HepG2 (cell line): Measurements from ENCODE around the gene POLE4. TPM values are rescaled to one million over a fixed set of nuclear protein-coding genes. Genes with fewer than 3 reads are reported as not detected.

Experiments
- DPF2 ChIP-seq: sonication (generic); formaldehyde crosslinking; IDR thresholded peaks from 2 replicates; pipeline ENCODE4 v1.4.0; 2020; ENCODE audit warnings: mild to moderate bottlenecking, low read depth, missing genetic modification reagents, borderline replicate concordance
- KMT2A ChIP-seq: sonication (generic); formaldehyde crosslinking; IDR thresholded peaks from 2 replicates; pipeline ENCODE4 v1.4.0; 2020; ENCODE audit warnings: missing genetic modification reagents
- MLXIP ChIP-seq: sonication (generic); formaldehyde crosslinking; IDR thresholded peaks from 2 replicates; pipeline ENCODE4 v1.9.0; 2021; ENCODE audit warnings: missing genetic modification reagents, borderline replicate concordance
- REPIN1 ChIP-seq: sonication (generic); formaldehyde crosslinking; IDR thresholded peaks from 2 replicates; pipeline ENCODE4 v1.8.0; 2022; ENCODE audit warnings: missing genetic modification reagents, low read depth, mild to moderate bottlenecking, borderline replicate concordance
- RFX3 ChIP-seq: IDR thresholded peaks from 2 replicates; pipeline ENCODE4 v1.6.1; 2016; ENCODE audit warnings: missing biosample characterization, missing genetic modification reagents
- THYN1 ChIP-seq: sonication (generic); formaldehyde crosslinking; IDR thresholded peaks from 2 replicates; pipeline ENCODE4 v1.8.1; 2023; ENCODE audit warnings: low read depth, mild to moderate bottlenecking, moderate library complexity, missing genetic modification reagents, borderline replicate concordance
- ZMYM3 ChIP-seq: sonication (generic); formaldehyde crosslinking; IDR thresholded peaks from 2 replicates; pipeline ENCODE4 v1.5.1; 2020; ENCODE audit warnings: mild to moderate bottlenecking, missing genetic modification reagents
- ZNF333 ChIP-seq: sonication (generic); formaldehyde crosslinking; IDR thresholded peaks from 2 replicates; pipeline ENCODE4 v1.4.0; 2020; ENCODE audit warnings: mild to moderate bottlenecking, missing genetic modification reagents, borderline replicate concordance
- ZNF343 ChIP-seq: sonication (generic); formaldehyde crosslinking; IDR thresholded peaks from 2 replicates; pipeline ENCODE4 v1.4.0; 2020; ENCODE audit warnings: mild to moderate bottlenecking, missing genetic modification reagents
- ZNF451 ChIP-seq: sonication (generic); formaldehyde crosslinking; IDR thresholded peaks from 2 replicates; pipeline ENCODE4 v1.5.0; 2020; ENCODE audit warnings: mild to moderate bottlenecking, missing genetic modification reagents
- polyA plus RNA-seq, 8 experiments: library from polyadenylated mRNA; depleted of rRNA in 3 of 8; stranded (reverse) in 7 of 8; unstranded in 1 of 8; fragments of >200 nt; fragmentation: Illumina TruSeq in 4 of 8; extraction: Trizol in 4 of 8; gene quantifications; 2 replicates each; pipeline versions ENCODE4 v1.2.1 to v1.2.3, GENCODE V29; 2011 to 2016; ENCODE audit warnings: low read depth in 4 of 8, missing spikeins in 1 of 8, mixed read lengths in 1 of 8; ENCODE audit not compliant: insufficient read depth in 1 of 8
- total RNA-seq, 5 experiments: library from RNA; depleted of rRNA; stranded (reverse); fragments of >200 nt; fragmentation: Illumina TruSeq; extraction: Trizol; gene quantifications; 2 replicates each; pipeline ENCODE4 v1.2.3, GENCODE V29; 2016; ENCODE audit warnings: low read depth in 1 of 5
- TF ChIP-seq, protein P1 (sequence below): sonication (generic); formaldehyde crosslinking; IDR thresholded peaks from 2 replicates; pipeline ENCODE4 v1.4.0; 2020; ENCODE audit warnings: mild to moderate bottlenecking, low read depth, missing genetic modification reagents
- TF ChIP-seq, protein P2 (sequence below): sonication (generic); formaldehyde crosslinking; conservative IDR thresholded peaks from 2 replicates; pipeline ENCODE4 v1.4.0; 2020; ENCODE audit warnings: missing genetic modification reagents
- TF ChIP-seq, protein P3 (sequence below): fragments of 450-650 bp; IDR thresholded peaks from 2 replicates; pipeline ENCODE4 v1.6.1; 2016
- TF ChIP-seq, protein P4 (sequence below): sonication (generic); formaldehyde crosslinking; conservative IDR thresholded peaks from 2 replicates; pipeline ENCODE4 v1.8.0; 2022; ENCODE audit warnings: mild to moderate bottlenecking, moderate library complexity, missing genetic modification reagents

Gene POLE4
- total and polyA plus RNA-seq, 2 of the 13 experiments (the other 11 are each of a cell fraction or from before 2014, with no cell fraction given), result 106 to 116 TPM

DNA sequence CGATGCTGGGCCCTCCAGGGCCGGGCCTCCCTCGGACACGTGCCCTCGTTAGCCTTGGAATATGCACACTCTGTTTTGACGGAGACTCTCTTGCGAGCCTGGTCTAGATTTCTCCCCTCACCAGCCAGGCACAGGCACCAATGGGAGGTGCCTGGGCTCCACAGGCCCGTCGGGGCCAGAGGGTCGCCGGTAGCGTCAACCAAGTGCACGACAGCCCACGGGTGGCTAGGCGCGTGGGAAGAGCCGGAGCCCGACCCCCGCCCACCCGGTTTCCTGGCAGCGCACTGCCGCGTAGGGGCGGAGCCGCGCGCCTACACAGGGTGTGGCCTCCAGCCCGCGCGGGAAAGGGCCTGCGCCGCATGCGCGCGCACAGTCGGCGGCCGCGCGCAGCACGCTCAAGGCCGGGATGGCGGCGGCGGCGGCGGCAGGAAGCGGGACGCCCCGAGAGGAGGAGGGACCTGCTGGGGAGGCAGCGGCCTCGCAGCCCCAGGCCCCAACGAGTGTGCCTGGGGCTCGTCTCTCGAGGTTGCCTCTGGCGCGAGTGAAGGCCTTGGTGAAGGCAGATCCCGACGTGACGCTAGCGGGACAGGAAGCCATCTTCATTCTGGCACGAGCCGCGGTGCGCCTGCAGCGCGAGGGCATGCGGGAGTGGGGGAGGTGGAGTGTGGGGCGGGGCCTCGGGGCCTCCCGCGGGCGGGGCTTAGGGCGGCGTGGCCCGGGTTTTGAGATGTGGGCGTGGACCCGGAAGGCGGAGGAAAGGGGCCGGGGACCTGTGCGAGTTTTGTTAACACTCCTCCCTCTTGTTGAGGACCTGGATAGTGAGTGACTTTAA is at the start of gene POLE4 (continued):
- TF ChIP-seq, protein P1, sequence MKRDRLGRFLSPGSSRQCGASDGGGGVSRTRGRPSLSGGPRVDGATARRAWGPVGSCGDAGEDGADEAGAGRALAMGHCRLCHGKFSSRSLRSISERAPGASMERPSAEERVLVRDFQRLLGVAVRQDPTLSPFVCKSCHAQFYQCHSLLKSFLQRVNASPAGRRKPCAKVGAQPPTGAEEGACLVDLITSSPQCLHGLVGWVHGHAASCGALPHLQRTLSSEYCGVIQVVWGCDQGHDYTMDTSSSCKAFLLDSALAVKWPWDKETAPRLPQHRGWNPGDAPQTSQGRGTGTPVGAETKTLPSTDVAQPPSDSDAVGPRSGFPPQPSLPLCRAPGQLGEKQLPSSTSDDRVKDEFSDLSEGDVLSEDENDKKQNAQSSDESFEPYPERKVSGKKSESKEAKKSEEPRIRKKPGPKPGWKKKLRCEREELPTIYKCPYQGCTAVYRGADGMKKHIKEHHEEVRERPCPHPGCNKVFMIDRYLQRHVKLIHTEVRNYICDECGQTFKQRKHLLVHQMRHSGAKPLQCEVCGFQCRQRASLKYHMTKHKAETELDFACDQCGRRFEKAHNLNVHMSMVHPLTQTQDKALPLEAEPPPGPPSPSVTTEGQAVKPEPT (CRISPR knock-in tag), result peak; percentile 97; the same call in 1 of the 2 replicates
- TF ChIP-seq ZMYM3 (CRISPR knock-in tag), result peak; percentile 47; the same call in 1 of the 2 replicates
- peak; percentile 87 for TF ChIP-seq ZNF343 (CRISPR knock-in tag)
- peak; percentile 99 for TF ChIP-seq REPIN1
- TF ChIP-seq ZNF333, result peak; percentile 70; the same call in 1 of the 2 replicates
- TF ChIP-seq, protein P2, sequence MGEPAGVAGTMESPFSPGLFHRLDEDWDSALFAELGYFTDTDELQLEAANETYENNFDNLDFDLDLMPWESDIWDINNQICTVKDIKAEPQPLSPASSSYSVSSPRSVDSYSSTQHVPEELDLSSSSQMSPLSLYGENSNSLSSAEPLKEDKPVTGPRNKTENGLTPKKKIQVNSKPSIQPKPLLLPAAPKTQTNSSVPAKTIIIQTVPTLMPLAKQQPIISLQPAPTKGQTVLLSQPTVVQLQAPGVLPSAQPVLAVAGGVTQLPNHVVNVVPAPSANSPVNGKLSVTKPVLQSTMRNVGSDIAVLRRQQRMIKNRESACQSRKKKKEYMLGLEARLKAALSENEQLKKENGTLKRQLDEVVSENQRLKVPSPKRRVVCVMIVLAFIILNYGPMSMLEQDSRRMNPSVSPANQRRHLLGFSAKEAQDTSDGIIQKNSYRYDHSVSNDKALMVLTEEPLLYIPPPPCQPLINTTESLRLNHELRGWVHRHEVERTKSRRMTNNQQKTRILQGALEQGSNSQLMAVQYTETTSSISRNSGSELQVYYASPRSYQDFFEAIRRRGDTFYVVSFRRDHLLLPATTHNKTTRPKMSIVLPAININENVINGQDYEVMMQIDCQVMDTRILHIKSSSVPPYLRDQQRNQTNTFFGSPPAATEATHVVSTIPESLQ (CRISPR knock-in tag), result 0 out of 2 replicates have a peak, but pooled peaks have one; percentile 54
- no peak for TF ChIP-seq RFX3 (CRISPR knock-in tag)
- TF ChIP-seq MLXIP (CRISPR knock-in tag), result peak; percentile 87
- TF ChIP-seq, protein P3, sequence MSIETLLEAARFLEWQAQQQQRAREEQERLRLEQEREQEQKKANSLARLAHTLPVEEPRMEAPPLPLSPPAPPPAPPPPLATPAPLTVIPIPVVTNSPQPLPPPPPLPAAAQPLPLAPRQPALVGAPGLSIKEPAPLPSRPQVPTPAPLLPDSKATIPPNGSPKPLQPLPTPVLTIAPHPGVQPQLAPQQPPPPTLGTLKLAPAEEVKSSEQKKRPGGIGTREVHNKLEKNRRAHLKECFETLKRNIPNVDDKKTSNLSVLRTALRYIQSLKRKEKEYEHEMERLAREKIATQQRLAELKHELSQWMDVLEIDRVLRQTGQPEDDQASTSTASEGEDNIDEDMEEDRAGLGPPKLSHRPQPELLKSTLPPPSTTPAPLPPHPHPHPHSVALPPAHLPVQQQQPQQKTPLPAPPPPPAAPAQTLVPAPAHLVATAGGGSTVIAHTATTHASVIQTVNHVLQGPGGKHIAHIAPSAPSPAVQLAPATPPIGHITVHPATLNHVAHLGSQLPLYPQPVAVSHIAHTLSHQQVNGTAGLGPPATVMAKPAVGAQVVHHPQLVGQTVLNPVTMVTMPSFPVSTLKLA, result peak; percentile 64
- peak; percentile 58; the same call in 1 of the 2 replicates for TF ChIP-seq THYN1 (CRISPR knock-in tag)
- TF ChIP-seq DPF2 (CRISPR knock-in tag), result no peak
- peak; percentile 100 for TF ChIP-seq ZNF451 (CRISPR knock-in tag)
- TF ChIP-seq, protein P4, sequence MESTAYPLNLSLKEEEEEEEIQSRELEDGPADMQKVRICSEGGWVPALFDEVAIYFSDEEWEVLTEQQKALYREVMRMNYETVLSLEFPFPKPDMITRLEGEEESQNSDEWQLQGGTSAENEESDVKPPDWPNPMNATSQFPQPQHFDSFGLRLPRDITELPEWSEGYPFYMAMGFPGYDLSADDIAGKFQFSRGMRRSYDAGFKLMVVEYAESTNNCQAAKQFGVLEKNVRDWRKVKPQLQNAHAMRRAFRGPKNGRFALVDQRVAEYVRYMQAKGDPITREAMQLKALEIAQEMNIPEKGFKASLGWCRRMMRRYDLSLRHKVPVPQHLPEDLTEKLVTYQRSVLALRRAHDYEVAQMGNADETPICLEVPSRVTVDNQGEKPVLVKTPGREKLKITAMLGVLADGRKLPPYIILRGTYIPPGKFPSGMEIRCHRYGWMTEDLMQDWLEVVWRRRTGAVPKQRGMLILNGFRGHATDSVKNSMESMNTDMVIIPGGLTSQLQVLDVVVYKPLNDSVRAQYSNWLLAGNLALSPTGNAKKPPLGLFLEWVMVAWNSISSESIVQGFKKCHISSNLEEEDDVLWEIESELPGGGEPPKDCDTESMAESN (CRISPR knock-in tag), result peak; percentile 98
- peak; percentile 91 for TF ChIP-seq KMT2A (CRISPR knock-in tag)
